SK-N-SH treated with all-trans-retinoic acid at 6 μM for 48 hours (cell line): ENCODE data around the gene STK35.

Experiments used
- ATAC-seq: fragments of 200-7000 bp; cut with Tn5 transposase; 3 replicates; pipeline ENCODE4 v1.9.1; 2020; ENCODE audit warnings: mild to moderate bottlenecking, moderate library complexity
- ARNTL ChIP-seq: fragments of 450-650 bp; formaldehyde crosslinking; IDR thresholded peaks from 2 replicates; pipeline ENCODE4 v1.5.0; 2020; ENCODE audit warnings: low read depth, mild to moderate bottlenecking, moderate library complexity, borderline replicate concordance
- BACH2 ChIP-seq: fragments of 250-450 bp; sonication (Bioruptor Pico); IDR thresholded peaks from 2 replicates; pipeline ENCODE4 v1.9.0; 2021; ENCODE audit warnings: mild to moderate bottlenecking, borderline replicate concordance
- CREB5 ChIP-seq: fragments of 250-450 bp; sonication (Bioruptor Pico); IDR thresholded peaks from 2 replicates; pipeline ENCODE4 v1.5.1; 2020; ENCODE audit warnings: low read depth, mild to moderate bottlenecking, moderate library complexity
- CSDC2 ChIP-seq: fragments of 250-450 bp; sonication (Bioruptor Pico); IDR thresholded peaks from 2 replicates; pipeline ENCODE4 v1.5.0; 2020; ENCODE audit warnings: mild to moderate bottlenecking, moderate library complexity
- CSRNP3 ChIP-seq: fragments of 250-450 bp; sonication (Bioruptor Pico); IDR thresholded peaks from 2 replicates; pipeline ENCODE4 v1.5.1; 2021; ENCODE audit warnings: mild to moderate bottlenecking, moderate library complexity
- GLIS3 ChIP-seq: fragments of 250-450 bp; sonication (Bioruptor Pico); IDR thresholded peaks from 2 replicates; pipeline ENCODE4 v1.5.0; 2020; ENCODE audit warnings: mild to moderate bottlenecking, moderate library complexity
- OSR1 ChIP-seq: fragments of 250-450 bp; sonication (Bioruptor Pico); IDR thresholded peaks from 2 replicates; pipeline ENCODE4 v1.8.0; 2022; ENCODE audit warnings: moderate library complexity, mild to moderate bottlenecking, inconsistent platforms
- PATZ1 ChIP-seq: fragments of 250-450 bp; sonication (Bioruptor Pico); IDR thresholded peaks from 2 replicates; pipeline ENCODE4 v1.8.0; 2020; ENCODE audit warnings: mild to moderate bottlenecking, moderate library complexity, borderline replicate concordance
- POU6F1 ChIP-seq: fragments of 250-450 bp; sonication (Bioruptor Pico); IDR thresholded peaks from 2 replicates; pipeline ENCODE4 v1.8.0; 2021; ENCODE audit warnings: low read depth, mild to moderate bottlenecking, moderate library complexity, borderline replicate concordance
- PPARA ChIP-seq: fragments of 250-450 bp; sonication (Bioruptor Pico); IDR thresholded peaks from 2 replicates; pipeline ENCODE4 v1.5.0; 2020; ENCODE audit warnings: mild to moderate bottlenecking, borderline replicate concordance
- RARB ChIP-seq: fragments of 250-450 bp; sonication (Bioruptor Pico); IDR thresholded peaks from 2 replicates; pipeline ENCODE4 v1.8.0; 2021; ENCODE audit warnings: mild to moderate bottlenecking, moderate library complexity
- SNAI2 ChIP-seq: fragments of 250-450 bp; sonication (Bioruptor Pico); IDR thresholded peaks from 2 replicates; pipeline ENCODE4 v1.5.0; 2020; ENCODE audit warnings: mild to moderate bottlenecking, moderate library complexity
- TCF4 ChIP-seq: fragments of 250-450 bp; sonication (Bioruptor Pico); IDR thresholded peaks from 2 replicates; pipeline ENCODE4 v1.8.0; 2021; ENCODE audit warnings: mild to moderate bottlenecking, moderate library complexity, borderline replicate concordance
- TOX ChIP-seq: fragments of 250-450 bp; sonication (Bioruptor Pico); IDR thresholded peaks from 2 replicates; pipeline ENCODE4 v1.8.0; 2021; ENCODE audit warnings: mild to moderate bottlenecking, moderate library complexity, borderline replicate concordance
- TSHZ2 ChIP-seq: fragments of 250-450 bp; sonication (Bioruptor Pico); IDR thresholded peaks from 2 replicates; pipeline ENCODE4 v1.5.0; 2020; ENCODE audit warnings: mild to moderate bottlenecking, moderate library complexity
- ZC3H10 ChIP-seq: fragments of 250-450 bp; sonication (Bioruptor Pico); IDR thresholded peaks from 2 replicates; pipeline ENCODE4 v1.5.1; 2021; ENCODE audit warnings: mild to moderate bottlenecking, moderate library complexity
- ZFP30 ChIP-seq: fragments of 450-650 bp; formaldehyde crosslinking; IDR thresholded peaks from 2 replicates; pipeline ENCODE4 v1.5.0; 2022; ENCODE audit warnings: mild to moderate bottlenecking, moderate library complexity
- ZNF565 ChIP-seq: fragments of 450-650 bp; formaldehyde crosslinking; conservative IDR thresholded peaks from 2 replicates; pipeline ENCODE4 v1.5.0; 2020; ENCODE audit warnings: low read depth, mild to moderate bottlenecking, moderate library complexity
- ZNF8 ChIP-seq: fragments of 450-650 bp; formaldehyde crosslinking; IDR thresholded peaks from 2 replicates; pipeline ENCODE4 v1.5.0; 2020; ENCODE audit warnings: mild to moderate bottlenecking, moderate library complexity

Gene STK35

GRCh38 chr20:2162125-2162822 lies 60.6 kb downstream of the STK35 start:
- no peak for ATAC-seq

More at GRCh38 chr20:2162125-2162822, 60.6 kb downstream of the STK35 start:
- no peak for TF ChIP-seq OSR1 (CRISPR knock-in tag)
- TF ChIP-seq RARB (CRISPR knock-in tag), result no peak
- TF ChIP-seq ZNF8 (CRISPR knock-in tag), result no peak
- no peak for TF ChIP-seq TCF4 (CRISPR knock-in tag)
- no peak for TF ChIP-seq ZFP30
- TF ChIP-seq SNAI2 (CRISPR knock-in tag), result no peak
- TF ChIP-seq PPARA (CRISPR knock-in tag), result no peak
- no peak for TF ChIP-seq ARNTL (CRISPR knock-in tag)
- TF ChIP-seq CSDC2 (CRISPR knock-in tag), result no peak
- TF ChIP-seq BACH2 (CRISPR knock-in tag), result no peak
- no peak for TF ChIP-seq ZC3H10 (CRISPR knock-in tag)
- TF ChIP-seq ZNF565 (CRISPR knock-in tag), result no peak
- TF ChIP-seq CREB5, result no peak
- TF ChIP-seq POU6F1 (CRISPR knock-in tag), result no peak
- TF ChIP-seq TSHZ2 (CRISPR knock-in tag), result no peak
- no peak for TF ChIP-seq GLIS3 (CRISPR knock-in tag)
- TF ChIP-seq TOX, result no peak
- no peak for TF ChIP-seq PATZ1 (CRISPR knock-in tag)
- TF ChIP-seq CSRNP3 (CRISPR knock-in tag), result no peak
- TF ChIP-seq, all 23 proteins: peak for 0
